ENCODE results near the gene DPH1.
A peak's percentile ranks its signal among the peaks of the same experiment; 100 is the strongest.

Gene DPH1

DNA sequence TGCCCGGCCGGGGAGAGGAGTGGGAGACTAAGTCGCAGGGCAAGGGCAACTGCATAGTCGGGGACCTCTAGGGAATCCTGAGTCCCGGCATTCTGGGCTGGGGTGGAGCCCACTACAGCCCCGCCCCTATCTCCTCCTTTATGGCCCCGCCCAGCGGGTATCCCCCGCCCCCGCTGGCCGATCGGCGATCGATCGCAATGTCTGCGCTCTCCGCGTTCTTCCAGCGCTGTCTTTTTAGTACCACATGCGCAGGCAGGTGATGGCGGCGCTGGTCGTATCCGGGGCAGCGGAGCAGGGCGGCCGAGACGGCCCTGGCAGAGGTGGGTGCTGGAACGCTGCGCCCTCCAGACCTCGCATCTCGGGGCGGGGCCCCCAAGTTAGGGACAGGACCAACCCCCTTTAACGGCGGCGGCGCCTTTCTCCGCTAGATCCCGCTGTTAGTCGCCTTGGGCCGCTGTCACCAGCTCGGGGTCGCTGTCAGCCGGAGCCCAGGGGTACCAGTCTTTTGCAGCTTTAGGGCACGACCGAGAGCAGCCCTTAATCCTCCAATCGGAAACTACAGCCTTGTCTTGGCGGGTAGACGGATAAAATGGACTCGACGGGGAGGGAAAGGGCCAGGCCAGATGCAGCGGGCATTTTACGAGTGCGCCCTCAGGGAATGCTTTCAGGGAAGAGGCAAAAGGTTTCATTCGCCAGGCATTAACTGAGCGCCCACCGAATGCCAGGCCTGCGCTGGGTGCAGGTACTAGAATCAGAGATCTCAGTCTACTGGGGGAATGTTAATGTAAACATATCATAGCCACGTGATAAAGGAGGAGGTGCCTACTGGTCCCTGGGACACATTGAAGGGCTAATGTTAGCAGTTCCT lies at the start of gene DPH1 (continued):
- TF ChIP-seq, protein P1, sequence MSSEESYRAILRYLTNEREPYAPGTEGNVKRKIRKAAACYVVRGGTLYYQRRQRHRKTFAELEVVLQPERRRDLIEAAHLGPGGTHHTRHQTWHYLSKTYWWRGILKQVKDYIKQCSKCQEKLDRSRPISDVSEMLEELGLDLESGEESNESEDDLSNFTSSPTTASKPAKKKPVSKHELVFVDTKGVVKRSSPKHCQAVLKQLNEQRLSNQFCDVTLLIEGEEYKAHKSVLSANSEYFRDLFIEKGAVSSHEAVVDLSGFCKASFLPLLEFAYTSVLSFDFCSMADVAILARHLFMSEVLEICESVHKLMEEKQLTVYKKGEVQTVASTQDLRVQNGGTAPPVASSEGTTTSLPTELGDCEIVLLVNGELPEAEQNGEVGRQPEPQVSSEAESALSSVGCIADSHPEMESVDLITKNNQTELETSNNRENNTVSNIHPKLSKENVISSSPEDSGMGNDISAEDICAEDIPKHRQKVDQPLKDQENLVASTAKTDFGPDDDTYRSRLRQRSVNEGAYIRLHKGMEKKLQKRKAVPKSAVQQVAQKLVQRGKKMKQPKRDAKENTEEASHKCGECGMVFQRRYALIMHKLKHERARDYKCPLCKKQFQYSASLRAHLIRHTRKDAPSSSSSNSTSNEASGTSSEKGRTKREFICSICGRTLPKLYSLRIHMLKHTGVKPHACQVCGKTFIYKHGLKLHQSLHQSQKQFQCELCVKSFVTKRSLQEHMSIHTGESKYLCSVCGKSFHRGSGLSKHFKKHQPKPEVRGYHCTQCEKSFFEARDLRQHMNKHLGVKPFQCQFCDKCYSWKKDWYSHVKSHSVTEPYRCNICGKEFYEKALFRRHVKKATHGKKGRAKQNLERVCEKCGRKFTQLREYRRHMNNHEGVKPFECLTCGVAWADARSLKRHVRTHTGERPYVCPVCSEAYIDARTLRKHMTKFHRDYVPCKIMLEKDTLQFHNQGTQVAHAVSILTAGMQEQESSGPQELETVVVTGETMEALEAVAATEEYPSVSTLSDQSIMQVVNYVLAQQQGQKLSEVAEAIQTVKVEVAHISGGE (tag by site-specific recombination; conservative IDR thresholded peaks at IDR 0.05; ENCODE audit: low read depth) = no peak
- TF ChIP-seq, protein P2, sequence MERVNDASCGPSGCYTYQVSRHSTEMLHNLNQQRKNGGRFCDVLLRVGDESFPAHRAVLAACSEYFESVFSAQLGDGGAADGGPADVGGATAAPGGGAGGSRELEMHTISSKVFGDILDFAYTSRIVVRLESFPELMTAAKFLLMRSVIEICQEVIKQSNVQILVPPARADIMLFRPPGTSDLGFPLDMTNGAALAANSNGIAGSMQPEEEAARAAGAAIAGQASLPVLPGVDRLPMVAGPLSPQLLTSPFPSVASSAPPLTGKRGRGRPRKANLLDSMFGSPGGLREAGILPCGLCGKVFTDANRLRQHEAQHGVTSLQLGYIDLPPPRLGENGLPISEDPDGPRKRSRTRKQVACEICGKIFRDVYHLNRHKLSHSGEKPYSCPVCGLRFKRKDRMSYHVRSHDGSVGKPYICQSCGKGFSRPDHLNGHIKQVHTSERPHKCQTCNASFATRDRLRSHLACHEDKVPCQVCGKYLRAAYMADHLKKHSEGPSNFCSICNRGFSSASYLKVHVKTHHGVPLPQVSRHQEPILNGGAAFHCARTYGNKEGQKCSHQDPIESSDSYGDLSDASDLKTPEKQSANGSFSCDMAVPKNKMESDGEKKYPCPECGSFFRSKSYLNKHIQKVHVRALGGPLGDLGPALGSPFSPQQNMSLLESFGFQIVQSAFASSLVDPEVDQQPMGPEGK (tag by site-specific recombination; IDR thresholded peaks at IDR 0.05) = peak; percentile 93
- TF ChIP-seq ZNF350 (tag by site-specific recombination; IDR thresholded peaks at IDR 0.05) (no peak; the same call in 1 of the 2 replicates), ZNF670 (tag by site-specific recombination; IDR thresholded peaks at IDR 0.05; ENCODE audit: low read depth) (no peak), ZEB2 (tag by site-specific recombination; IDR thresholded peaks at IDR 0.05) (peak; percentile 74), ZNF37A (tag by site-specific recombination; IDR thresholded peaks at IDR 0.05) (peak; percentile 51; the same call in 1 of the 2 replicates), ZNF747 (tag by site-specific recombination; IDR thresholded peaks at IDR 0.05) (no peak), ZNF776 (tag by site-specific recombination; IDR thresholded peaks at IDR 0.05; ENCODE audit: borderline replicate concordance) (no peak), ZNF169 (tag by site-specific recombination; IDR thresholded peaks at IDR 0.05) (no peak), ZNF514 (tag by site-specific recombination; IDR thresholded peaks at IDR 0.05) (no peak), TRIM28 (IDR thresholded peaks at IDR 0.05; ENCODE audit: borderline replicate concordance, low read length) (0 out of 2 replicates have a peak, but pooled peaks have one; percentile 47), MEIS1 (CRISPR knock-in tag; IDR thresholded peaks at IDR 0.05; ENCODE audit: borderline replicate concordance) (no peak), ZNF184 (tag by site-specific recombination; IDR thresholded peaks at IDR 0.05) (no peak), ZNF214 (tag by site-specific recombination; IDR thresholded peaks at IDR 0.05; ENCODE audit: borderline replicate concordance) (no peak), ZNF654 (tag by site-specific recombination; IDR thresholded peaks at IDR 0.05; ENCODE audit: low read depth) (no peak; the same call in 1 of the 2 replicates), ZNF624 (tag by site-specific recombination; IDR thresholded peaks at IDR 0.05) (no peak), ZNF335 (tag by site-specific recombination; conservative IDR thresholded peaks at IDR 0.05) (peak; percentile 89), ZNF248 (tag by site-specific recombination; IDR thresholded peaks at IDR 0.05) (no peak), ZNF354C (tag by site-specific recombination; IDR thresholded peaks at IDR 0.05; ENCODE audit: borderline replicate concordance, low read depth) (no peak), GLIS1 (tag by site-specific recombination; IDR thresholded peaks at IDR 0.05) (peak; percentile 68), GLI4 (tag by site-specific recombination; IDR thresholded peaks at IDR 0.05) (0 out of 2 replicates have a peak, but pooled peaks have one; percentile 49), ZNF521 (tag by site-specific recombination; IDR thresholded peaks at IDR 0.05) (no peak), SP3 (tag by site-specific recombination; IDR thresholded peaks at IDR 0.05) (peak; percentile 96), ZNF426 (tag by site-specific recombination; IDR thresholded peaks at IDR 0.05) (no peak), KLF16 (tag by site-specific recombination; IDR thresholded peaks at IDR 0.05) (peak; percentile 94)
- TF ChIP-seq, protein P3, sequence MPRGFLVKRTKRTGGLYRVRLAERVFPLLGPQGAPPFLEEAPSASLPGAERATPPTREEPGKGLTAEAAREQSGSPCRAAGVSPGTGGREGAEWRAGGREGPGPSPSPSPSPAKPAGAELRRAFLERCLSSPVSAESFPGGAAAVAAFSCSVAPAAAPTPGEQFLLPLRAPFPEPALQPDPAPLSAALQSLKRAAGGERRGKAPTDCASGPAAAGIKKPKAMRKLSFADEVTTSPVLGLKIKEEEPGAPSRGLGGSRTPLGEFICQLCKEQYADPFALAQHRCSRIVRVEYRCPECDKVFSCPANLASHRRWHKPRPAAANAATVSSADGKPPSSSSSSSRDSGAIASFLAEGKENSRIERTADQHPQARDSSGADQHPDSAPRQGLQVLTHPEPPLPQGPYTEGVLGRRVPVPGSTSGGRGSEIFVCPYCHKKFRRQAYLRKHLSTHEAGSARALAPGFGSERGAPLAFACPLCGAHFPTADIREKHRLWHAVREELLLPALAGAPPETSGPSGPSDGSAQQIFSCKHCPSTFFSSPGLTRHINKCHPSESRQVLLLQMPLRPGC (tag by site-specific recombination; IDR thresholded peaks at IDR 0.05) = peak; percentile 84
- TF ChIP-seq, protein P4, sequence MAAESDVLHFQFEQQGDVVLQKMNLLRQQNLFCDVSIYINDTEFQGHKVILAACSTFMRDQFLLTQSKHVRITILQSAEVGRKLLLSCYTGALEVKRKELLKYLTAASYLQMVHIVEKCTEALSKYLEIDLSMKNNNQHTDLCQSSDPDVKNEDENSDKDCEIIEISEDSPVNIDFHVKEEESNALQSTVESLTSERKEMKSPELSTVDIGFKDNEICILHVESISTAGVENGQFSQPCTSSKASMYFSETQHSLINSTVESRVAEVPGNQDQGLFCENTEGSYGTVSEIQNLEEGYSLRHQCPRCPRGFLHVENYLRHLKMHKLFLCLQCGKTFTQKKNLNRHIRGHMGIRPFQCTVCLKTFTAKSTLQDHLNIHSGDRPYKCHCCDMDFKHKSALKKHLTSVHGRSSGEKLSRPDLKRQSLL (tag by site-specific recombination; IDR thresholded peaks at IDR 0.05) = no peak
- TF ChIP-seq, protein P5, sequence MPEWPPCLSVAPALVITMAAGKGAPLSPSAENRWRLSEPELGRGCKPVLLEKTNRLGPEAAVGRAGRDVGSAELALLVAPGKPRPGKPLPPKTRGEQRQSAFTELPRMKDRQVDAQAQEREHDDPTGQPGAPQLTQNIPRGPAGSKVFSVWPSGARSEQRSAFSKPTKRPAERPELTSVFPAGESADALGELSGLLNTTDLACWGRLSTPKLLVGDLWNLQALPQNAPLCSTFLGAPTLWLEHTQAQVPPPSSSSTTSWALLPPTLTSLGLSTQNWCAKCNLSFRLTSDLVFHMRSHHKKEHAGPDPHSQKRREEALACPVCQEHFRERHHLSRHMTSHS (tag by site-specific recombination; IDR thresholded peaks at IDR 0.05) = no peak
- TF ChIP-seq, protein P6, sequence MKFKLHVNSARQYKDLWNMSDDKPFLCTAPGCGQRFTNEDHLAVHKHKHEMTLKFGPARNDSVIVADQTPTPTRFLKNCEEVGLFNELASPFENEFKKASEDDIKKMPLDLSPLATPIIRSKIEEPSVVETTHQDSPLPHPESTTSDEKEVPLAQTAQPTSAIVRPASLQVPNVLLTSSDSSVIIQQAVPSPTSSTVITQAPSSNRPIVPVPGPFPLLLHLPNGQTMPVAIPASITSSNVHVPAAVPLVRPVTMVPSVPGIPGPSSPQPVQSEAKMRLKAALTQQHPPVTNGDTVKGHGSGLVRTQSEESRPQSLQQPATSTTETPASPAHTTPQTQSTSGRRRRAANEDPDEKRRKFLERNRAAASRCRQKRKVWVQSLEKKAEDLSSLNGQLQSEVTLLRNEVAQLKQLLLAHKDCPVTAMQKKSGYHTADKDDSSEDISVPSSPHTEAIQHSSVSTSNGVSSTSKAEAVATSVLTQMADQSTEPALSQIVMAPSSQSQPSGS (tag by site-specific recombination; IDR thresholded peaks at IDR 0.05; ENCODE audit: low read depth) = no peak

Data from HEK293 (cell line).